Stimulated activated CD8-positive, alpha-beta memory T cell treated with anti-CD3 and anti-CD28 coated beads, Interleukin-4, amount 100 ng/mL, for 24 hours (primary cell): ENCODE results near the gene CPSF7.
"Not testable (repeated sequence)": the region's sequence is repeated elsewhere in the genome, so short reads cannot be mapped to it uniquely, and the experiment has no call there.

Source experiments
- DNase-seq: peaks from one replicate; pipeline ENCODE4 v3.0.0-alpha.2; 2020; ENCODE audit warnings: low read depth

Gene CPSF7

GRCh38 chr11:61384271-61385242 lies 45.2 kb downstream of the CPSF7 start:
- DNase-seq: no peak

GRCh38 chr11:61383859-61384258 lies 45.9 kb downstream of the CPSF7 start:
- DNase-seq: not testable (repeated sequence)

DNA sequence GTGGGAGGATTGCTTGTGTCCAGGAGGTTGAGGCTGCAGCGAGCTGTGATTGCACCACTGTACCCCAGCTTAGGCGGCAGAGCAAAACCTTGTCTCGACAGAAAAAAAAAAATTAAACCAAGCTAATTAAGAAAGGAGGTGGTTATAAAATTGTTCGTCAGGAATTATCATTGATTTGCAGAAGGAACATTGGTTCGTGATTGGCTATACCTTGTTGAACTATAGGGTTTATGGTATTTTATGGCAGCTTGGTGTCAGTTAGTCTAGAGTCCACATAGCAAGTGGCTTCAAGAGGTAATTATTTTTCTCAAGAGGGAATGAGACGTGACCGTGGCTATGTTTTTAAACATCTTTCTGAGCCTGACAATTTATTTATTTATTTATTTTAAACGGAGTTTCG lies 48.9 kb downstream of the CPSF7 start:
- DNase-seq: no peak

DNA sequence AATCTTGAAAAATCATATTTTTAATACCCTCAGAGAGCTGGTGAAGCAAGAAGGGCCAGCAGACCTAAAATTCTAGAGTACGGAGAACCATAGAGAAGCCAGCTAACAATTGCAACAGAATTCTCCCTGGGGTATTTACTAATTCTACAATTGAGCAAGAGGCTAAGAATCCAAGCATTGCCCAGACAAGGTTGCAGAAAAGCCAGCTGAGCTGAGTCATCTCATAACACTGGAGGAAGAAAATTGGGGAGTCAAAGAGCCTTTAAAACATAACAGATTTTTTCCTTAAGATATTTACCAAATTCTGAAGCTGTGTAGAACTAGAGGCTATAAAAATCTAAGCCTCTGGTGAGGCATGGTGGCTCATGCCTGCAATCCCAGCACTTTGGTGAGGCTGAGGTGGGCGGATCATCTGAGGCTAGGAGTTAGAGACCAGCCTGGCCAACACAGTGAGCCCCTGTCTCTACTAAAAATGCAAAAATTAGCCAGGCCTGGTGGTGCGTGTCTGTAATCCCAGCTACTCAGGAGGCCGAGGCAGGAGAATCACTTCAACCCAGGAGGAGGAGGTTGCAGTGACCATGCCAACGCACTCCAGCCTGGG lies 51.0 kb downstream of the CPSF7 start:
- DNase-seq: no peak

- no peak for DNase-seq
Measured at GRCh38 chr11:61377461-61378160, 52.2 kb downstream of the CPSF7 start.

DNA sequence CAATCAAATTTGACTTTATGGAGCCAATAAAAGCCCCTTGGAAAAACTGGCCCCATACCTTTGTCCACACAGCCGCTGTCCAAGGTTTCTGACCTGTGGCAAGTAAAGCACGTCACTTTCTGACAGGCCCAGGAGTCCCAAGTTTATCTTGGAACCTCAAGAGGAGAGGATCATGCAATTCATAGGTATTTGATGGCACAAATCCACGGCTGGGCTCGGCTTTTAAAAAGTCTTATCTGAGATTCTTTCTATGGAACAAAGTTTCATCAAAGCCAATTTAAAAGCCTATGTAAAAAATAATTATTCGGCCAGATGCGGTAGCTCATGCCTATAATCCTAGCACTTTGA lies 54.0 kb downstream of the CPSF7 start:
- no peak for DNase-seq

GRCh38 chr11:61372659-61373420 lies 56.9 kb downstream of the CPSF7 start:
- no peak for DNase-seq

DNA sequence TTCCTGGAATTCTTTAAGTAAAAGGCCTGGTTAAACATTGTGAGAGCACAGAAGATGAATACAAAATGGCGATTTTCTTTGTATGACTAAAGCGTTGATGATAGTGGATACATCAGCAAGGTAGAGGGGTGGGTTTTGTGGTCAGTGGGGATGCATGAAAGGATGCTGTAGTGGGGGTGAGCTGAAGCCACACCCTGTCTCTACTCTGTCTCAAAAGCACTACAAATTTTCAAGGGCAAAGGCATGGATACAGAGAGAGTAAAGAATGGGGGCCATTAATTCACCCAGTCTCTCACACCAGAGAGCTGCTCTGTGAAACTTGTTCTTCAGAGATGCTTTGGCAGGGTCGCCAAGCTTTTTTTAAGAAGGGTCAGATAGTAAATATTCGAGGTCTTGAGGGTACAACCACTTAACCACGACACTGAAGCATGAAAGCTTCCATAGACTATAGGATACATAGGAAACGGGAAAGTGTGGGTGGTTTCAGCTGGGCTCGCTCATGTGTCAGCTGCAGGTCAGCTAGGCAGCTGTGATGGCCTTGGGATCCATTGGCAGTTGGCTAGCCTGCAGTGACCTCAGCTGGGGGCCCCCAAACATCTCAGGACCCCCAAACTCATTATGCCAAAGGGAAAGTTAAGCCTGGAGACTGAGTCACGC lies 59.3 kb downstream of the CPSF7 start:
- no peak for DNase-seq

GRCh38 chr11:61369372-61370348 lies 60.1 kb downstream of the CPSF7 start:
- no peak for DNase-seq

GRCh38 chr11:61368646-61369045 lies 61.1 kb downstream of the CPSF7 start:
- no peak for DNase-seq

DNA sequence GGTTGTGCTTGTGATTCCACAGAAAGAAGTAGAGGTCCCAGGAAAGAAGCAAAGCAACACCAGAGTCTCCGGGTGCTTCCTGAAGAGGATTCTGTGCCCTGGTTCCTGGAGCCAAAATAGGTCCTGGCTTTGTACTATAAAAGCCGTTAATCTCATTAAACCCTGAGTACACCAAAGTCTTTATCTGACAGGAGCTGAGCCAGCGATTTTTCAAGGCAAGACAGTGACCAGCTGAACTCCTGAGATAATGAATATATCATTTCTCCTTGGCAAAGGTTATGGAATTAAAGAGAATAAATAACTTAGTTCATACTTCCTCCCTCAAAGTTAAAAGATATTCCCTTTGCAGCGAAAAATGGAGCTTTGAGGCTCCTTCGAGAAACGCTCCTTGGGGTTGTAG lies 62.4 kb downstream of the CPSF7 start:
- DNase-seq: no peak

GRCh38 chr11:61364012-61364675 lies 65.6 kb downstream of the CPSF7 start:
- DNase-seq: no peak

DNA sequence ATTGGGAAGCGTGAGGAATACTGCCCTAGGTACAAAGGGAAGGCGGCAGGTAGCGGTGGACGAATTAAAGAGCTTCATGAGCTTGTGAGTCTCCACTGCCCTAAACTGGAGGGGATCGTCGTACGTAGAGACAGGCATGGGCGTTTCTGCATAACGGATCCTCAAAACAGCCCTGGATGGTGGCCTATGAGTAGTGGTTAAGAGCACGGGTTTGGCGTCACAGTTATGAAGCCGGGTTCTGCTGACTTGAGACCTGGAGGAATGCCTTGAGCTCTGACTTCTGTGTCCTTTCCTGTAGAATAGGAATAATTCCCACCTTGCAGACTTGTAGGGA lies 67.3 kb downstream of the CPSF7 start:
- no peak for DNase-seq

- DNase-seq: peak; percentile 86
Measured at GRCh38 chr11:61361741-61362541, 67.8 kb downstream of the CPSF7 start, which contains the start of the genes CYB561A3 and TMEM138. CYB561A3 (minus strand) TSS chr11:61361882; CDS start chr11:61356713, 5,169 bp downstream. TMEM138 (plus strand) TSS chr11:61362374; CDS start chr11:61364391, 2,017 bp downstream.

DNA sequence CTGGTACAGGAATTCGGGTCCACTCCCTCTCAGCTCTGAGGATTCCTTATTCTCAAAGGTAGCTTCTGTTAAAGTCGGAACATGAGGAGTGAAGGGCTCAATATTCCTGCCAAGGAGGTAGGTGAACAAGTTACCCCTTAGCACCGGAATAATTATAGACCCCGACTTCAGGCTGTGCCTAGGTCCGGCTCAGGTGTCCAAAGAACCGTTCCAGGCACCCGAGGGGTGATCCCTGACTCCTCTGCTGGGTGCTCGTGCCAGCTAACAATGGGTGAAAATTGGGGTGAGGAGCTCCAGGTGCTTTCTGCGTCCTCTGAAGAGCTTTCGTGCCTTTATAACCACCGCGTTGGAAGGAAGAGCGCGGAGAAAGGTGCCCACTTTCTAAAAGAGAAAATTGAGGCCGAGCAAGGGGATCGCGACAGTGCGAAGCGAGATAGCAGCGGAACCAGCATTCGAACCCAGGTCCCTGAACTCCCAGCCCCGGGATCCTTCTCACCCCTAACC lies 68.5 kb downstream of the CPSF7 start:
- no peak for DNase-seq

- DNase-seq: no peak
Measured at GRCh38 chr11:61359516-61359915, 70.3 kb downstream of the CPSF7 start.

- DNase-seq: no peak
Measured at GRCh38 chr11:61358566-61358965, 71.2 kb downstream of the CPSF7 start.

GRCh38 chr11:61357894-61358239 lies 71.9 kb downstream of the CPSF7 start:
- no peak for DNase-seq
